ENCODE results near the gene DCST2. TPM values are rescaled to one million over a fixed set of nuclear protein-coding genes. Genes with fewer than 3 reads are reported as not detected.

Gene DCST2
- total RNA-seq, 4 donors from 2014 or later: 0.36 to 0.79 (median 0.38) TPM; not detected in 1

DNA sequence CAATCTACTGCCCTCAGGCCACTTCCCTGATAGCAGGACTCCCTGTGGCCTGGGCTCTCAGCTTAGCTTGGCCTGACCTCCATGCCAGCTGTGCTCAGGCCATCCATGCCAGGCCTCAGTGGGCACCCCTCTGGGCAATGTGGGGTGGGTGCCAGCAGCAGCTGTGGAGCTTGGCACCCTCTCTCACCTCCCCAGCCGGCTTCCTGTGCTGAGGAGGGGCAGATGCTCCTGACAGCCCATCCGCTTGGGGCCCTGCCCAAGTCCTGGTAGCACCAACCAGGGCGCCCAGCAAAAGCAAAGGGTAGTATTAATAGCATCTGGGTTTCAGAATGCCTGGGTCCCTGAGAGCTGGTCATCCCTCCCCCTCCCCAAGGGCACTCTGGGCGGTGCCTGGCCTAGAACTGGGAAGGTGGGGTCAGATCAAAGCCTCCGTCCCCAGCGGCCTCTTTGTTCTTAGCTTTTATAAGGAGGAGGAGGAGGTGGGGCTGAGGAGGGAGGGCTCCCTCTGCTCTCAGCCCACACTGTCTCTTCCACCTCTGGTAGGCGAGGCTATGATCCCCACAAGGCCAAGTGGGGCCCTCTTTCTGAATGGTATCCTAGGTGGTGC, 36.1 kb upstream of the DCST2 start:
- ATAC-seq (ENCODE audit: low FRiP score) (no peak), DNase-seq (ENCODE audit: low spot score) (no peak)
- TF ChIP-seq, protein P1, sequence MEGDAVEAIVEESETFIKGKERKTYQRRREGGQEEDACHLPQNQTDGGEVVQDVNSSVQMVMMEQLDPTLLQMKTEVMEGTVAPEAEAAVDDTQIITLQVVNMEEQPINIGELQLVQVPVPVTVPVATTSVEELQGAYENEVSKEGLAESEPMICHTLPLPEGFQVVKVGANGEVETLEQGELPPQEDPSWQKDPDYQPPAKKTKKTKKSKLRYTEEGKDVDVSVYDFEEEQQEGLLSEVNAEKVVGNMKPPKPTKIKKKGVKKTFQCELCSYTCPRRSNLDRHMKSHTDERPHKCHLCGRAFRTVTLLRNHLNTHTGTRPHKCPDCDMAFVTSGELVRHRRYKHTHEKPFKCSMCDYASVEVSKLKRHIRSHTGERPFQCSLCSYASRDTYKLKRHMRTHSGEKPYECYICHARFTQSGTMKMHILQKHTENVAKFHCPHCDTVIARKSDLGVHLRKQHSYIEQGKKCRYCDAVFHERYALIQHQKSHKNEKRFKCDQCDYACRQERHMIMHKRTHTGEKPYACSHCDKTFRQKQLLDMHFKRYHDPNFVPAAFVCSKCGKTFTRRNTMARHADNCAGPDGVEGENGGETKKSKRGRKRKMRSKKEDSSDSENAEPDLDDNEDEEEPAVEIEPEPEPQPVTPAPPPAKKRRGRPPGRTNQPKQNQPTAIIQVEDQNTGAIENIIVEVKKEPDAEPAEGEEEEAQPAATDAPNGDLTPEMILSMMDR (IDR thresholded peaks at IDR 0.05): no peak

GRCh38 chr1:155068599-155068998, 35.0 kb upstream of the DCST2 start:
- TF ChIP-seq, protein P1 (IDR thresholded peaks at IDR 0.05): no peak
- ATAC-seq (ENCODE audit: low FRiP score) (no peak), DNase-seq (ENCODE audit: low spot score) (no peak)

DNA sequence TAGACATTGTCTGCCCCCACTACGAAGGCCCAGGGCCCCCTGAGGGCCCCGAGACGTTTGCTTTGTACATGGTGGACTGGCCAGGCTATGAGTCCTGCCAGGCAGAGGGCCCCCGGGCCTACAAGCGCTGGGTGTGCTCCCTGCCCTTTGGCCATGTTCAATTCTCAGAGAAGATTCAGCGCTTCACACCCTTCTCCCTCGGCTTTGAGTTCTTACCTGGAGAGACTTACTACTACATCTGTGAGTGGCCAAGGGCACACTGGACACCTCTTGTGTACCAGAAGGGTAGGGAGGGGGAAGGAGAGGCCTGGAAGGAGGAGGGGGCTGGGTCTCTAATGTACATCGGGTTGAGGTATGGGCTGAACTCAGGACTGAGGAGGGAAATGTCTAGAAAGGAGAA, 33.2 kb upstream of the DCST2 start:
- DNase-seq (ENCODE audit: low spot score) (no peak), ATAC-seq (ENCODE audit: low FRiP score) (no peak)

DNA sequence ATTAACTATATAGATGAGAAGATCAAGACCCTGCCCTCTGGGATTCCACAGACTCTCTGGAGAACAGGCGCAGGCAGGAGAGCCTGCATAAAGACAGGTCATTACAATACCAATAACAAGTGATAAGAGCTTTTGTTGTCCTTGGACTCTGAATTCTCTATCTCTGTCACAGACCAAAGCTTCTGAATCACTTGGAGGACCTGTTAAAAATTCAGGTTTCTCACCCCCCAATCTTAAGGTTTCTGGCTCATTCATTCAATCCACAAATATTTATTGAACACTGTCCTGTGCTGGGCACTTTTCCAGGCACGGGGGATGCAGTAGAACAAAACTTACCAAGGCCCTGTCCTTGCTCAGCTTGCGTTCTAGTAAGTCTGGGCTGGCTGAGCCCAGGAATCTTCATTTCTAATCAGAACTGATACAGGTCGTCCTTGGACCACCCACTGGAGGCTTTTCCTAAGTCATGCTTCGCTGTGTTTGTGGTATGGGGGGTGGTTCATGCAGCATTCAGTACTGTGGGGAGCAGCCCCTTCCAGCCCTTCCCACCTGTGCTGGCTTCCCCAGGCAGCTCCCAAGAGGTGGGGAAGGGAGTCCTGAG, 31.4 kb upstream of the DCST2 start:
- ATAC-seq (ENCODE audit: low FRiP score) (no peak), DNase-seq (ENCODE audit: low spot score) (no peak)
- TF ChIP-seq, protein P1 (IDR thresholded peaks at IDR 0.05): no peak

More for the DNA sequence above, 33.2 kb upstream of the DCST2 start:
- TF ChIP-seq, protein P1 (IDR thresholded peaks at IDR 0.05): no peak

DNA sequence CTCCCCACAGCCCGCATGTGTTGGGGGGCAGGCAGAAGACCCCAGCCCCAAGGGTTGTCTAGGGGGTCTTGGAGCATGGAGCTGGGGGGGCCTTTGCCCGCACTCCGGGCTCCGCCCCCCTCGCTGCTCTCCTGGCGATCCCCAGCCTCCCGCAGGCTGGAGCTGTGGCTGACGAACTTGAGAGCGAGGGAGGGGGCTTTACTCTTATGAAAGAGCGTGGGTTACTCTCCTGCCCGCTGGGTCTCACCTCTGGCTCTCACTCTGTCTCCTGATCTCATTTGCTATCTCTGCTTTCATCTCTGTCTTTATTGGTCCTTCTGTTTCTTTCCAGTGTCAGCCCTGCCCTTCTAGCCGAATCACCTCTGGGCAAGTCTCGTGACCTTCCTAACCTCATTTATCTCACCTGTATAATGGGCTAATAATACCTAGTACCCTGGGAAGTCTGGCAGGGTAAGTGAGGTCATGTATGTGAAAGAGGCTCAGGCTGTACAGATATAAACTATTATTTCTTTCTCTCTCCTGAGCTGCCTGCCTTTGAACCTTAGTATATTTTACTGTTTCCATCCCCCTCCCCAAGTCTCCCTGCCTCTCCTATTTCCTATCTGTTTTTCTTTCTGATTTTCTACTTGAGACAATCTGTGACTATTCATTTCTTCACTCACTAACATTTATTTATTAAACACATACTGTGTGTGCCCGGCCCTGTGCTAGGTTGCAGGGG, 30.7 kb upstream of the DCST2 start:
- TF ChIP-seq, protein P1 (IDR thresholded peaks at IDR 0.05): no peak
- DNase-seq (ENCODE audit: low spot score): no peak

GRCh38 chr1:155063550-155064110, 30.0 kb upstream of the DCST2 start, which contains the start of gene EFNA4:
TSS of gene EFNA4 (plus strand) at chr1:155063740. CDS start at chr1:155063824, 84 bp downstream.
- TF ChIP-seq, protein P1 (IDR thresholded peaks at IDR 0.05): no peak
- no peak for DNase-seq (ENCODE audit: low spot score)
- ATAC-seq (ENCODE audit: low FRiP score): peak; percentile 84

More for the DNA sequence above, 30.7 kb upstream of the DCST2 start:
- peak; percentile 22 for ATAC-seq (ENCODE audit: low FRiP score)

All from omental fat pad (tissue), 4 donors.